Measurements from ENCODE around the gene APOBEC3H. TPM values are rescaled to one million over a fixed set of nuclear protein-coding genes. Genes with fewer than 3 reads are reported as not detected.
A peak's percentile ranks its signal among the peaks of the same experiment; 100 is the strongest.
"Not testable (repeated sequence)": the region's sequence is repeated elsewhere in the genome, so short reads cannot be mapped to it uniquely, and the experiment has no call there.

The APOBEC3H gene
- total RNA-seq, 1 donor from 2014 or later: not detected

DNA sequence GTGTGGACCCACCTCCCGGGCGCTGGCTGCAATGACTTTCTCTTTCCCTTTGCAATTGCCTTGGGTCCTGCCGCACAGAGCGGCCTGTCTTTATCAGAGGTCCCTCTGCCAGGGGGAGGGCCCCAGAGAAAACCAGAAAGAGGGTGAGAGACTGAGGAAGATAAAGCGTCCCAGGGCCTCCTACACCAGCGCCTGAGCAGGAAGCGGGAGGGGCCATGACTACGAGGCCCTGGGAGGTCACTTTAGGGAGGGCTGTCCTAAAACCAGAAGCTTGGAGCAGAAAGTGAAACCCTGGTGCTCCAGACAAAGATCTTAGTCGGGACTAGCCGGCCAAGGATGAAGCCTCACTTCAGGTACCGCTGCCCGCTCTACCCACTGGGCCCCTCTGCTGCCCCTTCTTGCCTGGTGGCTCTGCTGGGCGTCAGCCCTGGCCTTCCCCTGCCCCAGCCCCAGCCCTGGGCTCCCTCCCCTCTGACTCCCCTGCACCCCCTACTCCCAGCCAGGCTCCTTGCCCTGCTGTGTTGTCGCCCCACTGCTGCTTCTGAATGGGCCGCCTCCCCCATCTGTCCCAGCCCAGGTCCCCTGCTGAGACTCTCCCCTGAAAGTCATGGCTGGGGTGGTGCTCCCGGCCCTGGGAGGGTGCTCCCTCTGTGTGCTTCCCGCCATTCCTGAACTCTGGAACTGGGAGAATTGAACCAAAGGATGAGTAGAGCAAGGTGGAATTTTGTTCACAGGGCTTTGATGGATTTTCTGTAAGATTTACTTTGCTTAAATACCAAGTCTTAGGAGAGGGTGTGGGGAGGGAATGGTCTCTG is 19.8 kb upstream of the APOBEC3H start, which contains the start of gene APOBEC3G:
APOBEC3G (plus strand) TSS at position 250 of the 815 bp plus-strand sequence; CDS start at position 337, 87 bp downstream.
- not testable (repeated sequence) for H3K4me1 Mint-ChIP-seq (ENCODE audit: low read depth); DNase-seq (ENCODE audit: low spot score); H3K36me3 Mint-ChIP-seq (ENCODE audit: low read depth); H3K27ac Mint-ChIP-seq (ENCODE audit: unreplicated experiment); H3K27me3 Mint-ChIP-seq (ENCODE audit: low read depth); H3K9me3 Mint-ChIP-seq (ENCODE audit: low read depth)
- peak within 1 kb of the TSS; percentile 53 for H3K4me3 Mint-ChIP-seq (ENCODE audit: unreplicated experiment)
- TF ChIP-seq, protein P1, sequence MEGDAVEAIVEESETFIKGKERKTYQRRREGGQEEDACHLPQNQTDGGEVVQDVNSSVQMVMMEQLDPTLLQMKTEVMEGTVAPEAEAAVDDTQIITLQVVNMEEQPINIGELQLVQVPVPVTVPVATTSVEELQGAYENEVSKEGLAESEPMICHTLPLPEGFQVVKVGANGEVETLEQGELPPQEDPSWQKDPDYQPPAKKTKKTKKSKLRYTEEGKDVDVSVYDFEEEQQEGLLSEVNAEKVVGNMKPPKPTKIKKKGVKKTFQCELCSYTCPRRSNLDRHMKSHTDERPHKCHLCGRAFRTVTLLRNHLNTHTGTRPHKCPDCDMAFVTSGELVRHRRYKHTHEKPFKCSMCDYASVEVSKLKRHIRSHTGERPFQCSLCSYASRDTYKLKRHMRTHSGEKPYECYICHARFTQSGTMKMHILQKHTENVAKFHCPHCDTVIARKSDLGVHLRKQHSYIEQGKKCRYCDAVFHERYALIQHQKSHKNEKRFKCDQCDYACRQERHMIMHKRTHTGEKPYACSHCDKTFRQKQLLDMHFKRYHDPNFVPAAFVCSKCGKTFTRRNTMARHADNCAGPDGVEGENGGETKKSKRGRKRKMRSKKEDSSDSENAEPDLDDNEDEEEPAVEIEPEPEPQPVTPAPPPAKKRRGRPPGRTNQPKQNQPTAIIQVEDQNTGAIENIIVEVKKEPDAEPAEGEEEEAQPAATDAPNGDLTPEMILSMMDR (IDR thresholded peaks at IDR 0.05): peak; percentile 26

DNA sequence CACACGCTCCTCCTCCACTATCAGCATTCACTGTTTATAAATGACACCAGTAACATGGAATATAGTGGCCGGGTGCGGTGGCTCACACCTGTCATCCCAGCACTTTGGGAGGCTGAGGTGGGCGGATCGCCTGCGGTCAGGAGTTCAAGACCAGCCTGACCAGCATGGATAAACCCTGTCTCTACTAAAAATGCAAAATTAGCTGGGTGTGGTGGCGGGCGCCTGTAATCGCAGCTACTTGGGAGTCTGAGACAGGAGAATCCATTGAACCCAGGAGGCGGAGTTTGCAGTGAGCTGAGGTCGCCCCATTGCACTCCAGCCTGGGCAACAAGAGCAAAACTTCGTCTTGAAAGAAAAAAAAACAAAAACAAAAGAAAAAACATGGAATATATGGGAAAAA is 19.1 kb upstream of the APOBEC3H start:
- H3K4me1 Mint-ChIP-seq (ENCODE audit: low read depth); H3K27ac Mint-ChIP-seq (ENCODE audit: unreplicated experiment); DNase-seq (ENCODE audit: low spot score); H3K4me3 Mint-ChIP-seq (ENCODE audit: unreplicated experiment); H3K27me3 Mint-ChIP-seq (ENCODE audit: low read depth); H3K9me3 Mint-ChIP-seq (ENCODE audit: low read depth); H3K36me3 Mint-ChIP-seq (ENCODE audit: low read depth): not testable (repeated sequence)

DNA sequence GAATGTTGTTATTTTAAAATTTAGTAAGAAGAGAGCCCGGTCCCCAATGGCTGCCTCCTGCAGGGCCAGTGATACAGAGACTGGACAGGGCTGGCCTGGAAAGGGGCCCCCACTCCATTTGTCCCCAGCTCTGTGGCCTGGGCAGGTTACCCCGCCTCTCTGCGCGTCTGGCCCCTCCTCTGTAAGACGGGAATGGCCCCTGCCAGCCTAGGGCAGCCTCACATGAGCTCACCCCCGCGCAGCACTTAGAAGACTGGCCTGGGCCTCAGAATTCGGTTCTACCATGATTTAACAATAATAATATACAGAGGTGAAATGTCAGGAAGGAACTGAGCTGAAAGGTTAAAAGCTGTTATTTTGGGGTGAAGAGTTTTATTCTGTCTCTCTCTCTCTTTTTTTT is 18.7 kb upstream of the APOBEC3H start:
- no peaks in the 10 kb centered on the region for H3K27me3 Mint-ChIP-seq (ENCODE audit: low read depth)
- H3K27ac Mint-ChIP-seq (ENCODE audit: unreplicated experiment): no peak overlapping the region
- no peak for DNase-seq (ENCODE audit: low spot score)
- peaks cover 3% of the 10 kb centered on the region for H3K4me1 Mint-ChIP-seq (ENCODE audit: low read depth)
- H3K36me3 Mint-ChIP-seq (ENCODE audit: low read depth): no peaks in the 10 kb centered on the region
- no peaks in the 10 kb centered on the region for H3K9me3 Mint-ChIP-seq (ENCODE audit: low read depth)
- H3K4me3 Mint-ChIP-seq (ENCODE audit: unreplicated experiment): no peak overlapping the region
- TF ChIP-seq, protein P1 (IDR thresholded peaks at IDR 0.05): no peak

DNA sequence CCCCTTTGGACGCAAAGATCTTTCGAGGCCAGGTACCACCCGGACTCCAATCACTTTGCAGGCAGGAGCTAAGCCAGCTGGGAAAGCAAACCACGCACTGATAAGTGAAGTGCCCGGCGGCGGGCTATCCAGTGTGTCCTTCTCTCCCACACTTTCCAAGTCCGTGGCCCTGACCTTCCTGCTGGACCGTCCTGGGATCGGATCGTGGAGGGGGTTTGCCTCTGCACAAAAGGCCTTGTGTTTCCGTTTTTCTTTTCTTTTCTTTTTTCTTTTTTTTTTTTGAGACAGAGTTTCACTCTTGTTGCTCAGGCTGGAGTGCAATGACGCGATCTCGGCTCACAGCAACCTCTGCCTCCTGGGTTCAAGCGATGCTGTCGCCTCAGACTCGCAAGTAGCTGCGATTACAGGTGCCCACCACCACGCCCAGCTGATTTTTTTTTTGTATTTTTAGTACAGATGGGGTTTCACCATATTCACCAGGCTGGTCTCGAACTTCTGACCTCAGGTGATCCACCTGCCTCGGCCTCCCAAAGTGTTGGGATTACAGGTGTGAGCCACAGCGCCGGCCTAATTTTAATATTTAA is 17.9 kb upstream of the APOBEC3H start:
- H3K4me1 Mint-ChIP-seq (ENCODE audit: low read depth); H3K4me3 Mint-ChIP-seq (ENCODE audit: unreplicated experiment); H3K27me3 Mint-ChIP-seq (ENCODE audit: low read depth); H3K9me3 Mint-ChIP-seq (ENCODE audit: low read depth); H3K36me3 Mint-ChIP-seq (ENCODE audit: low read depth); DNase-seq (ENCODE audit: low spot score); H3K27ac Mint-ChIP-seq (ENCODE audit: unreplicated experiment): not testable (repeated sequence)

DNA sequence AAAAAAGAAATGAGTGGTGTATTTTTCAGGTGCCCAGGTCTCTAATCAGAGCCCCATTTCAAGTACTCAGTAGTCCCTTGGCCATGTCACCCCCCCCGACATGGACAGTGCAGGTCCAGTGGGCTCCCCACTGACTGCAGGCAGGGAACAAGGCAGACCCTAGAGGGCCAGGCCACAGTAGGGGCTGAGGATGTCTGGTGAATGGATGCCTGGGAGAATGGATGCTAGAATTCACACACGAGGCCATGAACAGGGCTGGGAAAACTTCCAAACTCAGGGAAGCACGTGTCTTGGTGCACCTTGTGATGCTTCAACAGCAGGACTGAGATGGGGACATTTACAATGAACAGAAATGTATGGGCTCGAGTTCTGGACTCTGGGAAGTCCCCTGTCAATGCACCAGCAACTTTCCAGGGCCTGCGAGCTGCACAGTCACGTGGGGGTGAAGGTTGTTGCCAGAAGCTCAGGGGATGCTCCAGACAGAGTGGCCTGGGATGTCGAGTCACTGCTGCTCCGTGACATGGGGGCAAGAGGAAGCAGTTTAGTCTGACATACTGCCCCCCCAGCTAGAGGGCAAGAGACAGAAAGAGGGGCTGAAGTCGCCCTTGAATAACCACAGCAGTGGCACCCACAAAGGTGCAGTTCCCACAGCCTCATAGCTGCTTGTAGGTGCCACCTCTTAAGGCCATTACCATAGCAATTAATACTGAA is 16.8 kb upstream of the APOBEC3H start:
- no peak for DNase-seq (ENCODE audit: low spot score)
- H3K27me3 Mint-ChIP-seq (ENCODE audit: low read depth): no peaks in the 10 kb centered on the region
- no peak overlapping the region for H3K27ac Mint-ChIP-seq (ENCODE audit: unreplicated experiment)
- peaks cover 3% of the 10 kb centered on the region for H3K4me1 Mint-ChIP-seq (ENCODE audit: low read depth)
- H3K9me3 Mint-ChIP-seq (ENCODE audit: low read depth): no peaks in the 10 kb centered on the region
- TF ChIP-seq, protein P1 (IDR thresholded peaks at IDR 0.05): no peak
- no peak overlapping the region for H3K4me3 Mint-ChIP-seq (ENCODE audit: unreplicated experiment)
- H3K36me3 Mint-ChIP-seq (ENCODE audit: low read depth): no peaks in the 10 kb centered on the region

DNA sequence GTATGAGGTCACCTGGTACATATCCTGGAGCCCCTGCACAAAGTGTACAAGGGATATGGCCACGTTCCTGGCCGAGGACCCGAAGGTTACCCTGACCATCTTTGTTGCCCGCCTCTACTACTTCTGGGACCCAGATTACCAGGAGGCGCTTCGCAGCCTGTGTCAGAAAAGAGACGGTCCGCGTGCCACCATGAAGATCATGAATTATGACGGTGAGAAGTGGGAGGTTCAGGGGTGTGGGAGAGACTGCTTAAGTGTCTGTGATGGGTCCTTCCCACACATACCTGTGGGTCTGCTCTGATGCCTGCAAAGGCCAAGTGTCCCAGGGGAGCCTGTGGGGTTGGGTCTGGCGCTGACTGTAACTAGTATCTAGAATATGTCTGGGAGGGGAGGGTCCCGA is 16.0 kb upstream of the APOBEC3H start:
- Mint-ChIP-seq H3K4me3 (ENCODE audit: unreplicated experiment) (no peak overlapping the region), H3K36me3 (ENCODE audit: low read depth) (no peaks in the 10 kb centered on the region), H3K27ac (ENCODE audit: unreplicated experiment) (no peak overlapping the region), H3K9me3 (ENCODE audit: low read depth) (no peaks in the 10 kb centered on the region), H3K4me1 (ENCODE audit: low read depth) (peaks cover 3% of the 10 kb centered on the region), H3K27me3 (ENCODE audit: low read depth) (peaks cover 2% of the 10 kb centered on the region)
- TF ChIP-seq, protein P1 (IDR thresholded peaks at IDR 0.05): no peak
- DNase-seq (ENCODE audit: low spot score): no peak
